Measurements from ENCODE around the gene CLDN9.
"Not testable (repeated sequence)": the region's sequence is repeated elsewhere in the genome, so short reads cannot be mapped to it uniquely, and the experiment has no call there.

The CLDN9 gene

DNA sequence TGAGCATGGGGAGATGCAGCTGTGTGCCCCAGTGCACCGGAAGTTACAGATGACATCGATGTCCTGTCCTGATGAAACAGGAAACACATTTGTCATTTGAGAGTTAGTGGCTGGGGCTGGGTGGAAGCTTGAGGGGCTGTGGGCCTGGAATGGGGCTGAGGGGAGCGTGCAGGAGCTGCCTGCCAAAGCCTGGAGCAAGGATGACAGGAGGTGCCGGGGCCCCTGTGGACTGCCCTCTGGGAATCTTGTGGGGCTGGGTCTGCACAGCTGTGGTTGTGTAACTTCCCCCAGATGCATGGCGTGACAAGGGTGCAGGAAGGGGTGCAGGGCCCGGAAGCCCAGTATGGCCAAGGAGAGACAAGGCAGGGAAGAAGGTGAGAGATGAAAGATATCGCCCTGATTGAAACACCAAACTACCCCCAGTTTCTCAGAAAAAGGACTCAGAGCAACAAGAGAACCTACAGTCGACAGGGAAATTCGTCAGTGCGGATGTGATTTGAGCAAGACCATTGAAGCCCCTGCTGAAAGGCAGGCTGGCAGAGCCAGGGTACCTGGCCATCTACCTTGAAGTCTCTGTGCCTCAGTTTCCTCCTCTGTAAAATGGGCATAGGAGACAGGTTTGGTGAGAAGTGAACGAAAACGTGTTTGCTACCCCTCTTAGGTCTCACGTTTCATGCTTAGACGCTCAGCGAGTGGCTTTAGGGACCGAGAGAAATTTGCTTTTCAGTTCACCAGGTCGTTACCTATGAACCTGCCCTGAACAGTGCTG, 42.4 kb downstream of the CLDN9 start:
- Mint-ChIP-seq H3K27me3 (no peaks in the 10 kb centered on the region), H3K27ac (peak overlapping the region; percentile 79), H3K4me1 (ENCODE audit: low read depth) (peaks cover 46% of the 10 kb centered on the region), H3K36me3 (ENCODE audit: low read depth) (peaks cover 32% of the 10 kb centered on the region), H3K4me3 (peak overlapping the region; percentile 28), H3K9me3 (no peaks in the 10 kb centered on the region)
- no peak for DNase-seq

GRCh38 chr16:3055734-3056115, 43.0 kb downstream of the CLDN9 start:
- Mint-ChIP-seq H3K27ac (peak overlapping the region; percentile 61), H3K4me1 (ENCODE audit: low read depth) (peaks cover 52% of the 10 kb centered on the region), H3K36me3 (ENCODE audit: low read depth) (peaks cover 32% of the 10 kb centered on the region)
- not testable (repeated sequence) for H3K4me3 Mint-ChIP-seq, H3K9me3 Mint-ChIP-seq, DNase-seq, H3K27me3 Mint-ChIP-seq

- Mint-ChIP-seq H3K4me3 (peak overlapping the region; percentile 87), H3K4me1 (ENCODE audit: low read depth) (peaks cover 50% of the 10 kb centered on the region), H3K9me3 (no peaks in the 10 kb centered on the region), H3K27ac (no peak overlapping the region), H3K36me3 (ENCODE audit: low read depth) (peaks cover 32% of the 10 kb centered on the region), H3K27me3 (no peaks in the 10 kb centered on the region)
- DNase-seq = no peak
These were observed 43.8 kb downstream of the CLDN9 start for GRCh38 chr16:3056336-3057180.

DNA sequence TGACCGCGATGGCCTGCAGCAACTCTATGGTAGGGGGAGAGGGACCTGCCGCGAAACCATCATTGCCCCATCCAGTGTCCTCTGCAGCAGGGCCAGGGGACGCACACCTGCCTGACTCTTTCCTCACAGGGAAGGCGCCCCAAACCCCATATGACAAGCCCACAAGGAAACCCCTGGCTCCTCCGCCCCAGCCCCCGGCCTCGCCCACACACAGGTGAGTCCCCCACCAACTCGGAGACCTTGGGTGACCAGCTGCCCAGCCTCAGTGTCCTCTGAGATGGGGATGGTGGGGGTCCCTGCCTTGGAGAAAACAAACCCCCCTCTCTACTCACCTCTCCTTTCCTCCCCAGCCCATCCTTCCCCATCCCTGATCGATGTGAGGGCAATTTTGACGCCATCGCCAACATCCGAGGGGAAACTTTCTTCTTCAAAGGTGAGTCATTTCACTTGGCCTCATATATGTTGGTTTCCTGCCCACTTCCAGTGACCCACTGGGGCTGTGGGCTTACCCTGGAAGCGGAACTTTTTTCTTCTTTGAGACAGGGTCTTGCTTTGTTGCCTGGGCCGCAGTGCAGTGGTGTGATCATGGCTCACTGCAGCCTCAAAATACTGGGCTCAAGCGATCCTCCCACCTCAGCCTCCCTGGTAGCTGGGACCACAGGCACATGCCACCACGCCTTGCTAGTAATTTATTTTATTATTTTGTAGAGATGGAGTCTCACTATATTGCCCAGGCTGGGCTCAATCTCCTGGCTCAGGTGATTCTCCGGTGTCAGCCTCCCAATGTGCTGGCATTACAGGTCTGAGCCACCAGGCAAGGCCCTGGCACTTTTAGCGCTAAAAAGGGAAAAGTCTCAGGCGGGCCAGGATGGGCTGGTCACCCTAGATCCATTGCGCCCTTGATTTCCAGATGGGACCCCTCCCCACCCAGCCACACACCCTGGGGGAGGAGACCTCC, 44.7 kb downstream of the CLDN9 start:
- DNase-seq = no peak
- H3K9me3 Mint-ChIP-seq = no peaks in the 10 kb centered on the region
- no peaks in the 10 kb centered on the region for H3K27me3 Mint-ChIP-seq
- H3K36me3 Mint-ChIP-seq (ENCODE audit: low read depth) = peaks cover 32% of the 10 kb centered on the region
- H3K4me1 Mint-ChIP-seq (ENCODE audit: low read depth) = peaks cover 52% of the 10 kb centered on the region
- H3K4me3 Mint-ChIP-seq = peak overlapping the region; percentile 87
- H3K27ac Mint-ChIP-seq = peak overlapping the region; percentile 41

DNA sequence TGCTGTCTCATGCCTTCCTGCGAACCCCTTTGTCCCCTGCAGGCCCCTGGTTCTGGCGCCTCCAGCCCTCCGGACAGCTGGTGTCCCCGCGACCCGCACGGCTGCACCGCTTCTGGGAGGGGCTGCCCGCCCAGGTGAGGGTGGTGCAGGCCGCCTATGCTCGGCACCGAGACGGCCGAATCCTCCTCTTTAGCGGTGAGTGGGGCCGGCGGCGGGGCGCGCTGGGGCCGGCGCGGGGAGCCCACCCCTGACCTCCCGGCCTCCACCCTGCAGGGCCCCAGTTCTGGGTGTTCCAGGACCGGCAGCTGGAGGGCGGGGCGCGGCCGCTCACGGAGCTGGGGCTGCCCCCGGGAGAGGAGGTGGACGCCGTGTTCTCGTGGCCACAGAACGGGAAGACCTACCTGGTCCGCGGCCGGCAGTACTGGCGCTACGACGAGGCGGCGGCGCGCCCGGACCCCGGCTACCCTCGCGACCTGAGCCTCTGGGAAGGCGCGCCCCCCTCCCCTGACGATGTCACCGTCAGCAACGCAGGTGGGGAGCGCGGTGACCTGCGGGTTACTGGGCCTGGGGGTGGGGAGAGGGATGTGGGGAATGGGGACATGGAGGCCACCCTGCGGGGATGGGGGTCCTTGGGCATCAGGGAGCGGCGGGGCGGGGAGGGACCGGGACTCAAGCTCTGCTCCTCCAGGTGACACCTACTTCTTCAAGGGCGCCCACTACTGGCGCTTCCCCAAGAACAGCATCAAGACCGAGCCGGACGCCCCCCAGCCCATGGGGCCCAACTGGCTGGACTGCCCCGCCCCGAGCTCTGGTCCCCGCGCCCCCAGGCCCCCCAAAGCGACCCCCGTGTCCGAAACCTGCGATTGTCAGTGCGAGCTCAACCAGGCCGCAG, 45.7 kb downstream of the CLDN9 start:
- Mint-ChIP-seq H3K27me3 (no peaks in the 10 kb centered on the region), H3K36me3 (ENCODE audit: low read depth) (peaks cover 32% of the 10 kb centered on the region), H3K27ac (peak overlapping the region; percentile 86), H3K9me3 (no peaks in the 10 kb centered on the region), H3K4me3 (peak overlapping the region; percentile 87), H3K4me1 (ENCODE audit: low read depth) (peaks cover 57% of the 10 kb centered on the region)
- peak; percentile 73 for DNase-seq

GRCh38 chr16:3059041-3059722, 46.5 kb downstream of the CLDN9 start:
- H3K27ac Mint-ChIP-seq = peak overlapping the region; percentile 95
- peaks cover 57% of the 10 kb centered on the region for H3K4me1 Mint-ChIP-seq (ENCODE audit: low read depth)
- peak overlapping the region; percentile 87 for H3K4me3 Mint-ChIP-seq
- DNase-seq = peak; percentile 95
- peaks cover 26% of the 10 kb centered on the region for H3K36me3 Mint-ChIP-seq (ENCODE audit: low read depth)
- H3K27me3 Mint-ChIP-seq = no peaks in the 10 kb centered on the region
- no peaks in the 10 kb centered on the region for H3K9me3 Mint-ChIP-seq

GRCh38 chr16:3059723-3060242, 47.1 kb downstream of the CLDN9 start:
- Mint-ChIP-seq H3K9me3 (no peaks in the 10 kb centered on the region), H3K4me1 (ENCODE audit: low read depth) (peaks cover 60% of the 10 kb centered on the region), H3K27me3 (no peaks in the 10 kb centered on the region), H3K4me3 (peak overlapping the region; percentile 79), H3K27ac (peak overlapping the region; percentile 95), H3K36me3 (ENCODE audit: low read depth) (peaks cover 23% of the 10 kb centered on the region)
- no peak for DNase-seq

GRCh38 chr16:3060339-3061127, 47.8 kb downstream of the CLDN9 start:
- Mint-ChIP-seq H3K9me3 (no peaks in the 10 kb centered on the region), H3K27ac (peak overlapping the region; percentile 95), H3K4me1 (ENCODE audit: low read depth) (peaks cover 60% of the 10 kb centered on the region), H3K36me3 (ENCODE audit: low read depth) (peaks cover 17% of the 10 kb centered on the region), H3K27me3 (no peaks in the 10 kb centered on the region), H3K4me3 (peak overlapping the region; percentile 79)
- no peak for DNase-seq

GRCh38 chr16:3062553-3062952, 49.8 kb downstream of the CLDN9 start:
- no peak for DNase-seq
- H3K27me3 Mint-ChIP-seq = no peaks in the 10 kb centered on the region
- no peaks in the 10 kb centered on the region for H3K9me3 Mint-ChIP-seq
- H3K4me1 Mint-ChIP-seq (ENCODE audit: low read depth) = peaks cover 50% of the 10 kb centered on the region
- H3K27ac Mint-ChIP-seq = peak overlapping the region; percentile 63
- H3K36me3 Mint-ChIP-seq (ENCODE audit: low read depth) = peaks cover 25% of the 10 kb centered on the region
- H3K4me3 Mint-ChIP-seq = no peak overlapping the region

GRCh38 chr16:3063625-3064386, 51.1 kb downstream of the CLDN9 start:
- peaks cover 61% of the 10 kb centered on the region for H3K4me1 Mint-ChIP-seq (ENCODE audit: low read depth)
- peak overlapping the region; percentile 100 for H3K4me3 Mint-ChIP-seq
- peaks cover 35% of the 10 kb centered on the region for H3K36me3 Mint-ChIP-seq (ENCODE audit: low read depth)
- no peak for DNase-seq
- H3K27me3 Mint-ChIP-seq = no peaks in the 10 kb centered on the region
- peak overlapping the region; percentile 99 for H3K27ac Mint-ChIP-seq
- H3K9me3 Mint-ChIP-seq = no peaks in the 10 kb centered on the region

All from activated T-cell treated with anti-CD3 and anti-CD28 coated beads, Interleukin-2, amount 50 U/mL, for 24 hours (primary cell).